ENCODE data around the gene NEUROG3.

Gene NEUROG3, protein sequence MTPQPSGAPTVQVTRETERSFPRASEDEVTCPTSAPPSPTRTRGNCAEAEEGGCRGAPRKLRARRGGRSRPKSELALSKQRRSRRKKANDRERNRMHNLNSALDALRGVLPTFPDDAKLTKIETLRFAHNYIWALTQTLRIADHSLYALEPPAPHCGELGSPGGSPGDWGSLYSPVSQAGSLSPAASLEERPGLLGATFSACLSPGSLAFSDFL

DNA sequence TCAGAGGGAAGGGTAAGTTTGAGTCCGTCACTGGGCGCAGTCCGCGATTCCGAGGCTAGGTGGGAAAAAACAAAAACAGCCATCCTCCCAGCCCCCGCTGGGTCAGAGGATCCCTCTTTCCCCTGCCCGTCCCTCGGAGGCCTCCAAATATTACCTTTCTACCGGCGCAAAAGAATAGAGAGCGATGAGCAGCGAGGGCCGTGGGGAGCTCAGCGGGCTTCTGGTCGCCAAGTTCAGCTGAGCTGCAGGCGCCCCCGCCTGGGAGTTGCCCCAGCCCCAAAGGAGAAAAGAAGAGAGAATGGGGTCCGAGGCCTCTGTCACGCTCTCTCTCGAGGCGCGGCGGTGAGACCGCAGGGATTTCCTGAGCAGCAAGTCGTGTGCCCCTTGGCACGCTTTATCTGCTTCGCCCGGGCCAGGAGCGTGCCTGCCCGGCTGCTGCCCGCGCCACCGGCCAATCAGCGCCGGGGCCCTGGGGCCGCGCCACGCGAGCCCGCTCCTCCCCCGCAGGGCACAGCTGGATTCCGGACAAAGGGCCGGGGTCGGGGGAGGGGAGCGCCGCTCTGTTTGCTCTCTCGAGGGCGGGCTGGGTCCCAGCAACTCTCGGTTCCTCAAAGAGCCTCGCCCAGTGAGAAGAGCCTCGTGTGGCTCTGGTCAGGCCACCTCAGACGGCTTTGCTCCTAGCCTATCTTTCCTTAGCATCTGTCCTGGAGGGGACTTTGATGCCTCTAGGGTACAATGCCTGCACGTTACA, at the start of gene NEUROG3:
Gene NEUROG3, minus strand, starts transcription at position 367 of the 751 bp plus-strand sequence. CDS start 379 bp downstream, outside the sequence.
- peak within 1 kb of the TSS in 1 of 2 donors; percentile 34 for H3K27ac Mint-ChIP-seq
- H3K27me3 Mint-ChIP-seq: peaks cover 100% of the 10 kb centered on the region
- ATAC-seq (peak; percentile 37), DNase-seq (peak in 1 of 2 donors; percentile 18)
- H3K4me1 Mint-ChIP-seq: peaks cover 48% of the 10 kb centered on the region
- H3K9me3 Mint-ChIP-seq: no peaks in the 10 kb centered on the region
- H3K4me3 Mint-ChIP-seq: peak within 1 kb of the TSS; percentile 81 to 90

- Mint-ChIP-seq H3K9me3 (peaks cover 19 to 21% of the 10 kb centered on the region in 2 donors), H3K4me3 (no peak overlapping the region), H3K4me1 (peaks cover 28% of the 10 kb centered on the region), H3K27ac (peak overlapping the region in 1 of 2 donors; percentile 72), H3K27me3 (no peaks in the 10 kb centered on the region)
- ATAC-seq: no peak
- no peak for DNase-seq
Measured at GRCh38 chr10:69620625-69621024, 47.4 kb upstream of the NEUROG3 start.

GRCh38 chr10:69619626-69620025, 46.4 kb upstream of the NEUROG3 start:
- Mint-ChIP-seq H3K4me3 (no peak overlapping the region), H3K27ac (no peak overlapping the region), H3K4me1 (peaks cover 28% of the 10 kb centered on the region), H3K9me3 (peaks cover 14% of the 10 kb centered on the region in 2 donors), H3K27me3 (no peaks in the 10 kb centered on the region)
- DNase-seq (no peak), ATAC-seq (no peak)

- Mint-ChIP-seq H3K4me1 (peaks cover 23% of the 10 kb centered on the region), H3K9me3 (peaks cover 5% of the 10 kb centered on the region in 2 donors), H3K27ac (no peak overlapping the region)
Measured at GRCh38 chr10:69618746-69619145, 45.5 kb upstream of the NEUROG3 start.

GRCh38 chr10:69616358-69616757, 43.1 kb upstream of the NEUROG3 start:
- Mint-ChIP-seq H3K4me3 (no peak overlapping the region), H3K9me3 (no peaks in the 10 kb centered on the region), H3K27me3 (no peaks in the 10 kb centered on the region), H3K27ac (no peak overlapping the region), H3K4me1 (peaks cover 20% of the 10 kb centered on the region)
- DNase-seq (no peak), ATAC-seq (no peak)

More at GRCh38 chr10:69618746-69619145, 45.5 kb upstream of the NEUROG3 start:
- no peaks in the 10 kb centered on the region for H3K27me3 Mint-ChIP-seq
- no peak for ATAC-seq
- no peak for DNase-seq
- H3K4me3 Mint-ChIP-seq: no peak overlapping the region

GRCh38 chr10:69614130-69614529, 40.9 kb upstream of the NEUROG3 start:
- H3K4me1 Mint-ChIP-seq: no peaks in the 10 kb centered on the region
- DNase-seq (no peak), ATAC-seq (no peak)
- H3K27me3 Mint-ChIP-seq: no peaks in the 10 kb centered on the region
- peaks cover 0 to 8% of the 10 kb centered on the region in 2 donors for H3K9me3 Mint-ChIP-seq
- H3K27ac Mint-ChIP-seq: no peak overlapping the region
- no peak overlapping the region for H3K4me3 Mint-ChIP-seq

GRCh38 chr10:69612760-69613159, 39.5 kb upstream of the NEUROG3 start:
- Mint-ChIP-seq H3K27me3 (no peaks in the 10 kb centered on the region), H3K27ac (no peak overlapping the region), H3K4me1 (no peaks in the 10 kb centered on the region), H3K4me3 (no peak overlapping the region), H3K9me3 (peaks cover 0 to 18% of the 10 kb centered on the region in 2 donors)
- ATAC-seq (no peak), DNase-seq (no peak)

GRCh38 chr10:69609077-69609476, 35.9 kb upstream of the NEUROG3 start:
- no peak for ATAC-seq
- no peaks in the 10 kb centered on the region for H3K4me1 Mint-ChIP-seq
- DNase-seq: no peak
- no peak overlapping the region for H3K4me3 Mint-ChIP-seq
- H3K27me3 Mint-ChIP-seq: no peaks in the 10 kb centered on the region
- peaks cover 0 to 18% of the 10 kb centered on the region in 2 donors for H3K9me3 Mint-ChIP-seq
- H3K27ac Mint-ChIP-seq: no peak overlapping the region

DNA sequence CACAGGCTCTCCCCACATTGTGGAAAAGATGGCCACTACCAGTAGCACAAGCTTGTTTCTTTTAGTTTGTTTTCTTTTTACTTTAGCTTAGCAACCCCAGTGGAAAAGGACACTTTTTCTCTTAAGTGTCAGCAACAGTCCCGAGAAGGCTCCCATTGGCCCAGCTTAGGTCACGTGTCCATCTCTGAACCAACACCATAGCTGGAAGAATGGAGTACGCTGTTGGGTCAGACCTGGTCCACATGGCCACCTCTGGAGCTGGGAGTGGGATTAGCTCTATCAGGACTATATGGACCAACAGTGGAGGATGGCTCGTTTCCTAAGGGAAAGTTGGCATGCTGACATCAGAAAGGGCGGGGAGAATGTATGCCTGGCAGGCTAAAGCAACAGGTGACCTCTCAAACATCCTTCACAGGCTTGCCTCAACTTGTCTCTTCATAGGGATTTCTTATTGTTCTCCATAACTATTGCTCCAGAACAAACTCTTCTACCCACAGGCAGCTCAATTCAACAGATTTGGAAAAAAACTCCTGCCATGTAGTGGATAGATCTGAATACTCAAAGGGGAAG, 27.6 kb upstream of the NEUROG3 start:
- ATAC-seq: no peak

GRCh38 chr10:69588358-69588757, 15.1 kb upstream of the NEUROG3 start:
- no peaks in the 10 kb centered on the region for H3K27me3 Mint-ChIP-seq
- DNase-seq (no peak), ATAC-seq (peak; percentile 85)
- H3K9me3 Mint-ChIP-seq: no peaks in the 10 kb centered on the region
- H3K4me1 Mint-ChIP-seq: peaks cover 10% of the 10 kb centered on the region
- peak overlapping the region in 1 of 2 donors; percentile 67 for H3K27ac Mint-ChIP-seq
- H3K4me3 Mint-ChIP-seq: no peak overlapping the region

More for the DNA sequence above, 27.6 kb upstream of the NEUROG3 start:
- Mint-ChIP-seq H3K4me1 (no peaks in the 10 kb centered on the region), H3K9me3 (no peaks in the 10 kb centered on the region), H3K4me3 (no peak overlapping the region), H3K27me3 (peaks cover 22% of the 10 kb centered on the region), H3K27ac (no peak overlapping the region)
- DNase-seq: no peak

DNA sequence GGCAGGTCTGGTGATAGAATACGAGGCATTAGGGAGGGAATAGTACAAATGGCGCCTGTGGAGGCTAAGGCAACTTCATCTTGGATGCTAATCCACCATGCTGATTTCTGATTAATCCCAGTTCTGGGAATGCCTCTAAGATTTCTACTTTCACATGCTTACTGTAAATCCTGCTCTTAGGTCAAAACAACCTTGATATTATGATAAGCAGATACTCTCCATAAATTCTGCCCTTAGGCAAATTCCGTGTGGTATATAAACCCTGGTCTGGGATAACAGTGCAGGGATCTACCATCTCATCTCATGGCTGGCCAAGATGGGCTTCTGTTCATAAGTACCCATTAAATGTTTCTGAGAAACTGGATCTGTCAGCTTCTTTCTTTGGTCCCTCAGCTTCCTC, 11.4 kb upstream of the NEUROG3 start:
- no peak overlapping the region for H3K27ac Mint-ChIP-seq
- H3K9me3 Mint-ChIP-seq: no peaks in the 10 kb centered on the region
- ATAC-seq: no peak
- H3K4me1 Mint-ChIP-seq: peaks cover 10% of the 10 kb centered on the region
- H3K4me3 Mint-ChIP-seq: no peak overlapping the region
- peaks cover 10% of the 10 kb centered on the region for H3K27me3 Mint-ChIP-seq
- no peak for DNase-seq

DNA sequence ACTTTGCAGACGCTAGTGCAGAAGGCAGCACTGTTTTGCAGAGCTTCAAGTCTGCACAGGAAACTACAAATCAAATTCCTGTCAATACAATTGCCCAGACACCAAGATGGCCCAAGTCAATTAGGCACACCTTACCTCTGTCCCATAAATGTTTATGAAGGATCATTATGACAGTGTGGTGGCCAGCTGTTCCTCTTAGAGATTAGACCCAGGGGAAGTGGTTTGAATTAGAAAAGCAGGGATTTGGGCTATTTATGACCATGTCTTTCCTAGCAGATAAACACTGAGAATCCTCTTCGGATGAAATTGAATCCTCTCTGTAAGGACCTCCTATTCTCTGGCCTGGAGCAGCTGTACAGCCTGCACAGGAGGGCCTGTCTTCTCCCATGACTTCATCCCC, 9.9 kb upstream of the NEUROG3 start:
- Mint-ChIP-seq H3K27me3 (peaks cover 25% of the 10 kb centered on the region), H3K4me3 (no peak overlapping the region), H3K9me3 (no peaks in the 10 kb centered on the region), H3K27ac (no peak overlapping the region), H3K4me1 (peaks cover 3% of the 10 kb centered on the region)
- no peak for ATAC-seq
- no peak for DNase-seq

GRCh38 chr10:69580435-69580834, 7.2 kb upstream of the NEUROG3 start:
- H3K4me1 Mint-ChIP-seq: no peaks in the 10 kb centered on the region
- ATAC-seq (no peak), DNase-seq (no peak)
- H3K4me3 Mint-ChIP-seq: no peak overlapping the region
- no peak overlapping the region for H3K27ac Mint-ChIP-seq
- peaks cover 52% of the 10 kb centered on the region for H3K27me3 Mint-ChIP-seq
- no peaks in the 10 kb centered on the region for H3K9me3 Mint-ChIP-seq

DNA sequence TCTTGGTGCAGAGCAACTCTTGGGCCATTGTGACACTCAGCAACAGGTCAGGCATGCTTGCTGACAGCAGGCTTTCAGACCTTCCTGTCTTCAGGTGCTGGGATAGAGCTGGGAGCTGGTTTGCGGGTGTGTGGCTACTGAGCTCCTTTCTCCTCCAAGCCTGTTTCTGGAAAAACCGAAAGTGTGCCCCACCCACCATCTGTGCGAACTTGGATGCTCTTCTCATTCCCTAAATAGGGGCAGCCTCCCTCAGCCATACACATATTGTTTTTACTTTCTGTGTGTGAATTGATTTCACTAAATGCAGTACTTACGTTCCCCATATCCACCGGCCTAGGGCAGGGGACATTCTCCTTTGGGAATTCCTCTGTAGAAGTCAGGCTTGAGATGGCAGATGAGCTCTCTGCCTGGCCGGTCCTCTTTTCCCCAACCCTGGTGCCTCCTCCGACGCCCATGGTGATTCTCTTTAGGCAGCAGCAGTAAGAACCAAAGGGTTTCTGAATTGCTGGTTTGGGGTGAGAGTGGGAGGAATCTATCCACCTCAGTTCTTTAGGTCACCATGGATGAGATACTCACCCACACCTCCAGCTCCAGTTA, 6.3 kb upstream of the NEUROG3 start:
- no peak overlapping the region for H3K27ac Mint-ChIP-seq
- no peak overlapping the region for H3K4me3 Mint-ChIP-seq
- peaks cover 60% of the 10 kb centered on the region for H3K27me3 Mint-ChIP-seq
- ATAC-seq (no peak), DNase-seq (no peak)
- peaks cover 6% of the 10 kb centered on the region for H3K4me1 Mint-ChIP-seq
- H3K9me3 Mint-ChIP-seq: no peaks in the 10 kb centered on the region

- no peak for ATAC-seq
- Mint-ChIP-seq H3K9me3 (no peaks in the 10 kb centered on the region), H3K27me3 (peaks cover 70% of the 10 kb centered on the region), H3K27ac (no peak overlapping the region), H3K4me1 (peaks cover 16% of the 10 kb centered on the region), H3K4me3 (no peak overlapping the region)
- no peak for DNase-seq
Measured at GRCh38 chr10:69578508-69578991, 5.3 kb upstream of the NEUROG3 start.

Data from stimulated activated naive CD8-positive, alpha-beta T cell treated with anti-CD3 and anti-CD28 coated beads, Interleukin-15, amount 100 ng/mL, for 72 hours (primary cell).